ENCODE results near the gene TSPAN11. TPM values are rescaled to one million over a fixed set of nuclear protein-coding genes. Genes with fewer than 3 reads are reported as not detected.
"Not testable (repeated sequence)": the region's sequence is repeated elsewhere in the genome, so short reads cannot be mapped to it uniquely, and the experiment has no call there.

The TSPAN11 gene
- total RNA-seq, 1 donor from 2014 or later = 2.6 TPM

GRCh38 chr12:31026202-31026601, 99.7 kb downstream of the TSPAN11 start:
- intact Hi-C loops (cut with micrococcal nuclease) = no loop called here
- ATAC-seq (no peak), DNase-seq (no peak)

- DNase-seq; ATAC-seq; intact Hi-C loops (cut with micrococcal nuclease): not testable (repeated sequence)
Measured at GRCh38 chr12:31027006-31027405, 100.5 kb downstream of the TSPAN11 start.

GRCh38 chr12:31029468-31029867, 102.9 kb downstream of the TSPAN11 start:
- intact Hi-C loops (cut with micrococcal nuclease) = no loop called here
- peak; percentile 29 for ATAC-seq
- DNase-seq = no peak

- intact Hi-C loops (cut with micrococcal nuclease) = no loop called here
- ATAC-seq (peak; percentile 96), DNase-seq (peak; percentile 79)
Measured at GRCh38 chr12:31029916-31030562, 103.5 kb downstream of the TSPAN11 start.

GRCh38 chr12:31031951-31032335, 105.4 kb downstream of the TSPAN11 start:
- ATAC-seq = no peak
- intact Hi-C loops (cut with micrococcal nuclease) = no loop called here
- no peak for DNase-seq

- ATAC-seq (no peak), DNase-seq (no peak)
- intact Hi-C loops (cut with micrococcal nuclease) = no loop called here
Measured at GRCh38 chr12:31033146-31033545, 106.6 kb downstream of the TSPAN11 start.

- intact Hi-C loops (cut with micrococcal nuclease) = no loop called here
- DNase-seq = no peak
- no peak for ATAC-seq
Measured at GRCh38 chr12:31033681-31034080, 107.1 kb downstream of the TSPAN11 start.

GRCh38 chr12:31034372-31034771, 107.8 kb downstream of the TSPAN11 start:
- ATAC-seq (no peak), DNase-seq (no peak)
- intact Hi-C loops (cut with micrococcal nuclease) = no loop called here

GRCh38 chr12:31035226-31035625, 108.7 kb downstream of the TSPAN11 start:
- DNase-seq (no peak), ATAC-seq (no peak)
- intact Hi-C loops (cut with micrococcal nuclease) = no loop called here

GRCh38 chr12:31035967-31036665, 109.6 kb downstream of the TSPAN11 start:
- DNase-seq (no peak), ATAC-seq (no peak)
- intact Hi-C loops (cut with micrococcal nuclease) = no loop called here

- ATAC-seq (peak; percentile 45), DNase-seq (no peak)
- intact Hi-C loops (cut with micrococcal nuclease) = no loop called here
Measured at GRCh38 chr12:31037028-31037427, 110.5 kb downstream of the TSPAN11 start.

GRCh38 chr12:31037931-31038330, 111.4 kb downstream of the TSPAN11 start:
- DNase-seq (no peak), ATAC-seq (no peak)
- intact Hi-C loops (cut with micrococcal nuclease) = no loop called here

- DNase-seq = peak; percentile 52
- peak; percentile 33 for ATAC-seq
- intact Hi-C loops (cut with micrococcal nuclease) = no loop called here
Measured at GRCh38 chr12:31041033-31041564, 114.6 kb downstream of the TSPAN11 start.

Other genes starting within 250 kb of the TSPAN11 start
- 27.3 TPM for gene IPO8, start 230.9 kb upstream of the TSPAN11 start, total RNA-seq
- gene CAPRIN2, start 171.8 kb upstream of the TSPAN11 start, total RNA-seq = 30.2 TPM
- 5.0 TPM for gene DDX11, start 147.1 kb downstream of the TSPAN11 start, total RNA-seq